Measurements from ENCODE around the gene TAB2.

DNA sequence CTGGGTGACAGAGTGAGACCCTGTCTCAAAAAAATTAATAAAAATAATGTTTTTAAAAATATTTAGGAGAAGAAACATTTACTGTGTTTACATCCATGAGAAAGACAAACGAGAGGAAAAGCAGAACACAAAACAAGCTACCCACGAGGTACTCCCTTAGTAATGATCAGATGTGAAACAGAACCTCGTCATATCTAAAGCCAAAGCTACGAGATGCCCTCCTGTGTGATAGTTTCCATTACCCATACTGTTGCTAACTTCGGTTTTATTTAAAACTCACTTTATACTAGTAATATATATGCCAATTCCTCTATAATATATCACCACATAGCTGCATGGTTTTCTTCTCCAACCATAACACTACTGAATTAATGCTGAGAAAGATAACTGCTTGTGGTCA is 103.6 kb downstream of the TAB2 start:
- TF ChIP-seq JUN (IDR thresholded peaks at IDR 0.05; ENCODE audit: borderline replicate concordance, low read depth, low read length) (no peak), JUN (CRISPR knock-in tag; IDR thresholded peaks at IDR 0.05; ENCODE audit: borderline replicate concordance) (no peak), ZZZ3 (IDR thresholded peaks at IDR 0.05) (no peak), SP1 (CRISPR knock-in tag; IDR thresholded peaks at IDR 0.05) (no peak), TSC22D4 (tag; IDR thresholded peaks at IDR 0.05) (no peak), ZBTB7A (IDR thresholded peaks at IDR 0.05; ENCODE audit: borderline replicate concordance, control insufficient read depth, low read depth, low read length) (no peak), RFX5 (IDR thresholded peaks at IDR 0.05; ENCODE audit: low read depth, low read length) (no peak)
- TF ChIP-seq, protein P1, sequence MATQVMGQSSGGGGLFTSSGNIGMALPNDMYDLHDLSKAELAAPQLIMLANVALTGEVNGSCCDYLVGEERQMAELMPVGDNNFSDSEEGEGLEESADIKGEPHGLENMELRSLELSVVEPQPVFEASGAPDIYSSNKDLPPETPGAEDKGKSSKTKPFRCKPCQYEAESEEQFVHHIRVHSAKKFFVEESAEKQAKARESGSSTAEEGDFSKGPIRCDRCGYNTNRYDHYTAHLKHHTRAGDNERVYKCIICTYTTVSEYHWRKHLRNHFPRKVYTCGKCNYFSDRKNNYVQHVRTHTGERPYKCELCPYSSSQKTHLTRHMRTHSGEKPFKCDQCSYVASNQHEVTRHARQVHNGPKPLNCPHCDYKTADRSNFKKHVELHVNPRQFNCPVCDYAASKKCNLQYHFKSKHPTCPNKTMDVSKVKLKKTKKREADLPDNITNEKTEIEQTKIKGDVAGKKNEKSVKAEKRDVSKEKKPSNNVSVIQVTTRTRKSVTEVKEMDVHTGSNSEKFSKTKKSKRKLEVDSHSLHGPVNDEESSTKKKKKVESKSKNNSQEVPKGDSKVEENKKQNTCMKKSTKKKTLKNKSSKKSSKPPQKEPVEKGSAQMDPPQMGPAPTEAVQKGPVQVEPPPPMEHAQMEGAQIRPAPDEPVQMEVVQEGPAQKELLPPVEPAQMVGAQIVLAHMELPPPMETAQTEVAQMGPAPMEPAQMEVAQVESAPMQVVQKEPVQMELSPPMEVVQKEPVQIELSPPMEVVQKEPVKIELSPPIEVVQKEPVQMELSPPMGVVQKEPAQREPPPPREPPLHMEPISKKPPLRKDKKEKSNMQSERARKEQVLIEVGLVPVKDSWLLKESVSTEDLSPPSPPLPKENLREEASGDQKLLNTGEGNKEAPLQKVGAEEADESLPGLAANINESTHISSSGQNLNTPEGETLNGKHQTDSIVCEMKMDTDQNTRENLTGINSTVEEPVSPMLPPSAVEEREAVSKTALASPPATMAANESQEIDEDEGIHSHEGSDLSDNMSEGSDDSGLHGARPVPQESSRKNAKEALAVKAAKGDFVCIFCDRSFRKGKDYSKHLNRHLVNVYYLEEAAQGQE (IDR thresholded peaks at IDR 0.05; ENCODE audit: borderline replicate concordance): no peak
- TF ChIP-seq, protein P1 (CRISPR knock-in tag; IDR thresholded peaks at IDR 0.05; ENCODE audit: low read depth): no peak
- TF ChIP-seq, protein P2, sequence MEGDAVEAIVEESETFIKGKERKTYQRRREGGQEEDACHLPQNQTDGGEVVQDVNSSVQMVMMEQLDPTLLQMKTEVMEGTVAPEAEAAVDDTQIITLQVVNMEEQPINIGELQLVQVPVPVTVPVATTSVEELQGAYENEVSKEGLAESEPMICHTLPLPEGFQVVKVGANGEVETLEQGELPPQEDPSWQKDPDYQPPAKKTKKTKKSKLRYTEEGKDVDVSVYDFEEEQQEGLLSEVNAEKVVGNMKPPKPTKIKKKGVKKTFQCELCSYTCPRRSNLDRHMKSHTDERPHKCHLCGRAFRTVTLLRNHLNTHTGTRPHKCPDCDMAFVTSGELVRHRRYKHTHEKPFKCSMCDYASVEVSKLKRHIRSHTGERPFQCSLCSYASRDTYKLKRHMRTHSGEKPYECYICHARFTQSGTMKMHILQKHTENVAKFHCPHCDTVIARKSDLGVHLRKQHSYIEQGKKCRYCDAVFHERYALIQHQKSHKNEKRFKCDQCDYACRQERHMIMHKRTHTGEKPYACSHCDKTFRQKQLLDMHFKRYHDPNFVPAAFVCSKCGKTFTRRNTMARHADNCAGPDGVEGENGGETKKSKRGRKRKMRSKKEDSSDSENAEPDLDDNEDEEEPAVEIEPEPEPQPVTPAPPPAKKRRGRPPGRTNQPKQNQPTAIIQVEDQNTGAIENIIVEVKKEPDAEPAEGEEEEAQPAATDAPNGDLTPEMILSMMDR (IDR thresholded peaks at IDR 0.05 in 2 of 3, conservative IDR thresholded peaks at IDR 0.05 in 1 of 3; ENCODE audit: insufficient read depth in 2 of 3, low read depth in 1 of 3, low read length in 3 of 3): no peak
